HepG2 (cell line): Measurements from ENCODE around the gene ITIH3. TPM values are rescaled to one million over a fixed set of nuclear protein-coding genes. Genes with fewer than 3 reads are reported as not detected.

Source experiments
- FOXA3 ChIP-seq: IDR thresholded peaks from 2 replicates; pipeline ENCODE4 v1.6.1; 2016; ENCODE audit warnings: missing genetic modification reagents, missing compliant biosample characterization
- KDM5B ChIP-seq: sonication (generic); formaldehyde crosslinking; IDR thresholded peaks from 2 replicates; pipeline ENCODE4 v1.4.0; 2020; ENCODE audit warnings: missing genetic modification reagents, mild to moderate bottlenecking, borderline replicate concordance
- KLF15 ChIP-seq: sonication (generic); formaldehyde crosslinking; IDR thresholded peaks from 2 replicates; pipeline ENCODE4 v1.8.1; 2023; ENCODE audit warnings: borderline replicate concordance, mild to moderate bottlenecking, inconsistent platforms, missing genetic modification reagents, mixed read lengths
- MAX ChIP-seq: IDR thresholded peaks from 2 replicates; pipeline ENCODE4 v1.6.1; 2012; ENCODE audit warnings: inconsistent platforms
- MXD4 ChIP-seq: IDR thresholded peaks from 2 replicates; pipeline ENCODE4 v1.6.1; 2016; ENCODE audit warnings: mild to moderate bottlenecking, missing biosample characterization, missing genetic modification reagents
- NBN ChIP-seq: fragments of 450-650 bp; conservative IDR thresholded peaks from 2 replicates; pipeline ENCODE4 v1.6.1; 2017
- RFXANK ChIP-seq: IDR thresholded peaks from 2 replicates; pipeline ENCODE4 v1.6.1; 2016
- ZBTB1 ChIP-seq: sonication (generic); formaldehyde crosslinking; IDR thresholded peaks from 2 replicates; pipeline ENCODE4 v1.4.0; 2020; ENCODE audit warnings: missing genetic modification reagents, borderline replicate concordance
- ZBTB21 ChIP-seq: sonication (generic); formaldehyde crosslinking; IDR thresholded peaks from 2 replicates; pipeline ENCODE4 v1.4.0; 2020; ENCODE audit warnings: missing genetic modification reagents
- ZFP91 ChIP-seq: sonication (generic); formaldehyde crosslinking; IDR thresholded peaks from 2 replicates; pipeline ENCODE4 v1.9.0; 2022; ENCODE audit warnings: missing genetic modification reagents, mild to moderate bottlenecking, borderline replicate concordance
- ZMYM2 ChIP-seq: sonication (generic); formaldehyde crosslinking; IDR thresholded peaks from 2 replicates; pipeline ENCODE4 v1.8.0; 2022; ENCODE audit warnings: mild to moderate bottlenecking, missing genetic modification reagents
- ZNF121 ChIP-seq: sonication (generic); formaldehyde crosslinking; IDR thresholded peaks from 2 replicates; pipeline ENCODE4 v1.5.0; 2020; ENCODE audit warnings: mild to moderate bottlenecking, missing genetic modification reagents
- ZNF225 ChIP-seq: sonication (generic); formaldehyde crosslinking; IDR thresholded peaks from 2 replicates; pipeline ENCODE4 v1.4.0; 2020; ENCODE audit warnings: mild to moderate bottlenecking, missing genetic modification reagents
- ZNF501 ChIP-seq: sonication (generic); formaldehyde crosslinking; IDR thresholded peaks from 2 replicates; pipeline ENCODE4 v1.5.1; 2020; ENCODE audit warnings: mild to moderate bottlenecking, moderate library complexity, missing genetic modification reagents
- ZNF598 ChIP-seq: sonication (generic); formaldehyde crosslinking; IDR thresholded peaks from 2 replicates; pipeline ENCODE4 v1.5.1; 2020; ENCODE audit warnings: mild to moderate bottlenecking, missing genetic modification reagents, borderline replicate concordance
- ZNF709 ChIP-seq: sonication (generic); formaldehyde crosslinking; IDR thresholded peaks from 2 replicates; pipeline ENCODE4 v1.5.0; 2020; ENCODE audit warnings: mild to moderate bottlenecking, missing genetic modification reagents
- ZNF724P ChIP-seq: sonication (generic); formaldehyde crosslinking; IDR thresholded peaks from 2 replicates; pipeline ENCODE4 v1.8.0; 2022; ENCODE audit warnings: missing genetic modification reagents, borderline replicate concordance
- ZSCAN12 ChIP-seq: sonication (generic); formaldehyde crosslinking; IDR thresholded peaks from 2 replicates; pipeline ENCODE4 v1.9.0; 2021; ENCODE audit warnings: mild to moderate bottlenecking, missing genetic modification reagents
- polyA plus RNA-seq, 8 experiments: library from polyadenylated mRNA; depleted of rRNA in 3 of 8; stranded (reverse) in 7 of 8; unstranded in 1 of 8; fragments of >200 nt; fragmentation: Illumina TruSeq in 4 of 8; extraction: Trizol in 4 of 8; gene quantifications; 2 replicates each; pipeline versions ENCODE4 v1.2.1 to v1.2.3, GENCODE V29; 2011 to 2016; ENCODE audit warnings: low read depth in 4 of 8, missing spikeins in 1 of 8, mixed read lengths in 1 of 8; ENCODE audit not compliant: insufficient read depth in 1 of 8
- total RNA-seq, 5 experiments: library from RNA; depleted of rRNA; stranded (reverse); fragments of >200 nt; fragmentation: Illumina TruSeq; extraction: Trizol; gene quantifications; 2 replicates each; pipeline ENCODE4 v1.2.3, GENCODE V29; 2016; ENCODE audit warnings: low read depth in 1 of 5
- TF ChIP-seq, protein P1 (sequence below): sonication (generic); formaldehyde crosslinking; IDR thresholded peaks from 2 replicates; pipeline ENCODE4 v1.4.0; 2020; ENCODE audit warnings: missing genetic modification reagents
- TF ChIP-seq, protein P2 (sequence below): sonication (generic); formaldehyde crosslinking; IDR thresholded peaks from 2 replicates; pipeline ENCODE4 v1.5.0; 2020; ENCODE audit warnings: missing genetic modification reagents, mild to moderate bottlenecking, borderline replicate concordance
- TF ChIP-seq, protein P3 (sequence below): IDR thresholded peaks from 2 replicates; pipeline ENCODE4 v1.6.1; 2012; ENCODE audit warnings: low read length, improper control_type of control experiment

Gene ITIH3
- total and polyA plus RNA-seq, 2 of the 13 experiments (the other 11 are each of a cell fraction or from before 2014, with no cell fraction given): 105 to 632 TPM

DNA sequence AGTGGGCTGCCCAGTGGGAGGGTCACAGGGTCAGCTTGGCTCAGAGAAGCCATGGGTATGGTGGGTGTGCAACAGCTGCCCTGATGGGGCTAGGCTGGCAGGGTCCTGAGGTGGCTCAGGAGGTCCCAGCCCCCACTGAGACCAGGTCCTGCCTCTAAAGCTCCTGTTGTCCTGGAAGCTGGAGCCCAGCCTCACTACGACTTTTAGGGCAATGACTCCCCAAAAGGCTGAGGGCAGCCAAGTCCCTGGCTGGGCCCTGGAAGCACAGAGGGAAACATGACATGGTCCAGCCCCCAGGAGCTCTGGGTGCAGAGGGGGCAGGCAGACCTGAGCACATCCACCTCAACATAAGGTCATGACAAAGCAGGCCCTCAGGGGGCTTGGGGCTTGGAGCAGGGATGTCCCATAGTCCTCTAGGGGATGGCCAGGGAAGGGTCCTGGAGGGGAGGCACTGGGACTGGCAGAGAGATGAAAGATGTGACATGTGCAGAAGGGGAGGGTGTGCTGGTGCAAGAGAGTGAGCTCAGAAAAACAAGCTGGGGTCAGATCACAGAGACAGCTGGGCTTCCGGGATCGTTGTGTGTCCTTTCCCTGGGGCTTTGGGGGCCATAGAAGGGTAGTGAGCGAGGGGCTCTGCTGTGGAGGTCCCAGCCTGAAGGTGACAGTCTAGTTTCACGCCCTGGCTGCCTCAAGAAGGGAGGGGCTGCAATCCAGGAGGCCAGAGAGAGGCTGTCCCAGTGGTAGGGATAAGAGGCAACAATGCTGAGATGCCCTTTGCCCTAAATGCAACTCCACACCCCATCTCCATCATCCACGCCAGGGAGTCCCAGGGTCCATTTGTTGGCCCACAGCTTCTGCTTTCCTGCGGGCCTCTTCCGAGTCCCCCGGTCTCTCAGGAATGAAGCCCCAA lies 639 bp upstream of the ITIH3 start (continued):
- TF ChIP-seq ZBTB1 (CRISPR knock-in tag) (no peak), NBN (no peak), ZNF724P (CRISPR knock-in tag) (0 out of 2 replicates have a peak, but pooled peaks have one; percentile 17), KDM5B (CRISPR knock-in tag) (no peak; the same call in 1 of the 2 replicates), FOXA3 (peak; percentile 42; the same call in 1 of the 2 replicates), ZNF225 (CRISPR knock-in tag) (no peak; the same call in 1 of the 2 replicates), ZSCAN12 (CRISPR knock-in tag) (no peak), ZBTB21 (CRISPR knock-in tag) (no peak), ZMYM2 (CRISPR knock-in tag) (no peak), ZNF501 (no peak; the same call in 1 of the 2 replicates), MAX (no peak; the same call in 1 of the 2 replicates), ZNF709 (CRISPR knock-in tag) (no peak), ZNF121 (CRISPR knock-in tag) (no peak), ZNF598 (no peak), ZFP91 (no peak; the same call in 1 of the 2 replicates), MXD4 (CRISPR knock-in tag) (no peak), RFXANK (CRISPR knock-in tag) (no peak), KLF15 (no peak)
- TF ChIP-seq, protein P1, sequence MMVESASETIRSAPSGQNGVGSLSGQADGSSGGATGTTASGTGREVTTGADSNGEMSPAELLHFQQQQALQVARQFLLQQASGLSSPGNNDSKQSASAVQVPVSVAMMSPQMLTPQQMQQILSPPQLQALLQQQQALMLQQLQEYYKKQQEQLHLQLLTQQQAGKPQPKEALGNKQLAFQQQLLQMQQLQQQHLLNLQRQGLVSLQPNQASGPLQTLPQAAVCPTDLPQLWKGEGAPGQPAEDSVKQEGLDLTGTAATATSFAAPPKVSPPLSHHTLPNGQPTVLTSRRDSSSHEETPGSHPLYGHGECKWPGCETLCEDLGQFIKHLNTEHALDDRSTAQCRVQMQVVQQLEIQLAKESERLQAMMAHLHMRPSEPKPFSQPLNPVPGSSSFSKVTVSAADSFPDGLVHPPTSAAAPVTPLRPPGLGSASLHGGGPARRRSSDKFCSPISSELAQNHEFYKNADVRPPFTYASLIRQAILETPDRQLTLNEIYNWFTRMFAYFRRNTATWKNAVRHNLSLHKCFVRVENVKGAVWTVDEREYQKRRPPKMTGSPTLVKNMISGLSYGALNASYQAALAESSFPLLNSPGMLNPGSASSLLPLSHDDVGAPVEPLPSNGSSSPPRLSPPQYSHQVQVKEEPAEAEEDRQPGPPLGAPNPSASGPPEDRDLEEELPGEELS: no peak; the same call in 1 of the 2 replicates
- TF ChIP-seq, protein P2, sequence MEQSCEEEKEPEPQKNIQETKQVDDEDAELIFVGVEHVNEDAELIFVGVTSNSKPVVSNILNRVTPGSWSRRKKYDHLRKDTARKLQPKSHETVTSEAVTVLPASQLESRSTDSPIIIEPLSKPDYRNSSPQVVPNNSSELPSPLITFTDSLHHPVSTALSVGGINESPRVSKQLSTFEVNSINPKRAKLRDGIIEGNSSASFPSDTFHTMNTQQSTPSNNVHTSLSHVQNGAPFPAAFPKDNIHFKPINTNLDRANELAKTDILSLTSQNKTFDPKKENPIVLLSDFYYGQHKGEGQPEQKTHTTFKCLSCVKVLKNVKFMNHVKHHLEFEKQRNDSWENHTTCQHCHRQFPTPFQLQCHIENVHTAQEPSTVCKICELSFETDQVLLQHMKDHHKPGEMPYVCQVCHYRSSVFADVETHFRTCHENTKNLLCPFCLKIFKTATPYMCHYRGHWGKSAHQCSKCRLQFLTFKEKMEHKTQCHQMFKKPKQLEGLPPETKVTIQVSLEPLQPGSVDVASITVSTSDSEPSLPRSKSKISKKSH (CRISPR knock-in tag): no peak
- TF ChIP-seq, protein P3, sequence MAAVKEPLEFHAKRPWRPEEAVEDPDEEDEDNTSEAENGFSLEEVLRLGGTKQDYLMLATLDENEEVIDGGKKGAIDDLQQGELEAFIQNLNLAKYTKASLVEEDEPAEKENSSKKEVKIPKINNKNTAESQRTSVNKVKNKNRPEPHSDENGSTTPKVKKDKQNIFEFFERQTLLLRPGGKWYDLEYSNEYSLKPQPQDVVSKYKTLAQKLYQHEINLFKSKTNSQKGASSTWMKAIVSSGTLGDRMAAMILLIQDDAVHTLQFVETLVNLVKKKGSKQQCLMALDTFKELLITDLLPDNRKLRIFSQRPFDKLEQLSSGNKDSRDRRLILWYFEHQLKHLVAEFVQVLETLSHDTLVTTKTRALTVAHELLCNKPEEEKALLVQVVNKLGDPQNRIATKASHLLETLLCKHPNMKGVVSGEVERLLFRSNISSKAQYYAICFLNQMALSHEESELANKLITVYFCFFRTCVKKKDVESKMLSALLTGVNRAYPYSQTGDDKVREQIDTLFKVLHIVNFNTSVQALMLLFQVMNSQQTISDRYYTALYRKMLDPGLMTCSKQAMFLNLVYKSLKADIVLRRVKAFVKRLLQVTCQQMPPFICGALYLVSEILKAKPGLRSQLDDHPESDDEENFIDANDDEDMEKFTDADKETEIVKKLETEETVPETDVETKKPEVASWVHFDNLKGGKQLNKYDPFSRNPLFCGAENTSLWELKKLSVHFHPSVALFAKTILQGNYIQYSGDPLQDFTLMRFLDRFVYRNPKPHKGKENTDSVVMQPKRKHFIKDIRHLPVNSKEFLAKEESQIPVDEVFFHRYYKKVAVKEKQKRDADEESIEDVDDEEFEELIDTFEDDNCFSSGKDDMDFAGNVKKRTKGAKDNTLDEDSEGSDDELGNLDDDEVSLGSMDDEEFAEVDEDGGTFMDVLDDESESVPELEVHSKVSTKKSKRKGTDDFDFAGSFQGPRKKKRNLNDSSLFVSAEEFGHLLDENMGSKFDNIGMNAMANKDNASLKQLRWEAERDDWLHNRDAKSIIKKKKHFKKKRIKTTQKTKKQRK: no peak
